HepG2 (cell line): ENCODE data around the gene C12orf60. TPM values are rescaled to one million over a fixed set of nuclear protein-coding genes. Genes with fewer than 3 reads are reported as not detected.

Experiments
- AGO2 ChIP-seq: fragments of 200-400 bp; formaldehyde crosslinking; optimal IDR thresholded peaks from 2 replicates; pipeline ENCODE3; 2017; ENCODE audit warnings: mild to moderate bottlenecking, low read depth, low read length, moderate library complexity
- ARID4A ChIP-seq: sonication (generic); formaldehyde crosslinking; IDR thresholded peaks from 2 replicates; pipeline ENCODE4 v1.5.0; 2020; ENCODE audit warnings: mild to moderate bottlenecking, missing genetic modification reagents, borderline replicate concordance
- BCL6 ChIP-seq: IDR thresholded peaks from 2 replicates; pipeline ENCODE4 v1.6.1; 2016; ENCODE audit warnings: missing genetic modification reagents, missing compliant biosample characterization
- IRF2 ChIP-seq: IDR thresholded peaks from 2 replicates; pipeline ENCODE4 v1.6.1; 2018; ENCODE audit warnings: missing genetic modification reagents, missing compliant biosample characterization
- MLX ChIP-seq: IDR thresholded peaks from 2 replicates; pipeline ENCODE4 v1.6.1; 2016
- POLR2G ChIP-seq: fragments of 200-400 bp; formaldehyde crosslinking; IDR thresholded peaks from 2 replicates; pipeline ENCODE4 v1.6.1; 2018; ENCODE audit warnings: mild to moderate bottlenecking, low read depth, low read length, moderate library complexity
- RARG ChIP-seq: sonication (generic); formaldehyde crosslinking; IDR thresholded peaks from 2 replicates; pipeline ENCODE4 v1.4.0; 2020; ENCODE audit warnings: low read depth, mild to moderate bottlenecking, missing genetic modification reagents
- TAF1 ChIP-seq: sonication (generic); formaldehyde crosslinking; IDR thresholded peaks from 2 replicates; pipeline ENCODE4 v1.4.0; 2020; ENCODE audit warnings: missing genetic modification reagents
- TRAFD1 ChIP-seq: sonication (generic); formaldehyde crosslinking; IDR thresholded peaks from 2 replicates; pipeline ENCODE4 v1.5.1; 2020; ENCODE audit warnings: missing genetic modification reagents, mild to moderate bottlenecking, borderline replicate concordance
- XRCC5 ChIP-seq: fragments of 200-400 bp; formaldehyde crosslinking; optimal IDR thresholded peaks from 2 replicates; pipeline ENCODE3; 2017; ENCODE audit warnings: mild to moderate bottlenecking, low read length
- ZNF205 ChIP-seq: IDR thresholded peaks from 2 replicates; pipeline ENCODE4 v1.6.1; 2018; ENCODE audit warnings: missing biosample characterization, missing genetic modification reagents
- ZNF317 ChIP-seq: sonication (generic); formaldehyde crosslinking; IDR thresholded peaks from 2 replicates; pipeline ENCODE4 v1.5.0; 2020; ENCODE audit warnings: mild to moderate bottlenecking, missing genetic modification reagents
- ZNF431 ChIP-seq: sonication (generic); formaldehyde crosslinking; IDR thresholded peaks from 2 replicates; pipeline ENCODE4 v1.9.0; 2022; ENCODE audit warnings: missing genetic modification reagents, low read depth, mild to moderate bottlenecking, borderline replicate concordance
- ZSCAN22 ChIP-seq: sonication (generic); formaldehyde crosslinking; IDR thresholded peaks from 2 replicates; pipeline ENCODE4 v1.4.0; 2020; ENCODE audit warnings: mild to moderate bottlenecking, missing genetic modification reagents
- polyA plus RNA-seq, 8 experiments: library from polyadenylated mRNA; depleted of rRNA in 3 of 8; stranded (reverse) in 7 of 8; unstranded in 1 of 8; fragments of >200 nt; fragmentation: Illumina TruSeq in 4 of 8; extraction: Trizol in 4 of 8; gene quantifications; 2 replicates each; pipeline versions ENCODE4 v1.2.1 to v1.2.3, GENCODE V29; 2011 to 2016; ENCODE audit warnings: low read depth in 4 of 8, missing spikeins in 1 of 8, mixed read lengths in 1 of 8; ENCODE audit not compliant: insufficient read depth in 1 of 8
- total RNA-seq, 5 experiments: library from RNA; depleted of rRNA; stranded (reverse); fragments of >200 nt; fragmentation: Illumina TruSeq; extraction: Trizol; gene quantifications; 2 replicates each; pipeline ENCODE4 v1.2.3, GENCODE V29; 2016; ENCODE audit warnings: low read depth in 1 of 5
- TF ChIP-seq, protein P1 (sequence below): sonication (generic); formaldehyde crosslinking; IDR thresholded peaks from 2 replicates; pipeline ENCODE4 v1.4.0; 2020; ENCODE audit warnings: missing genetic modification reagents, mild to moderate bottlenecking, borderline replicate concordance
- TF ChIP-seq, protein P2 (sequence below): sonication (generic); formaldehyde crosslinking; IDR thresholded peaks from 2 replicates; pipeline ENCODE4 v1.4.0; 2020; ENCODE audit warnings: missing genetic modification reagents
- TF ChIP-seq, protein P3 (sequence below): sonication (generic); formaldehyde crosslinking; IDR thresholded peaks from 2 replicates; pipeline ENCODE4 v1.5.0; 2020; ENCODE audit warnings: mild to moderate bottlenecking, missing genetic modification reagents, moderate library complexity

C12orf60 gene
- total and polyA plus RNA-seq, 2 of the 13 experiments (the other 11 are each of a cell fraction or from before 2014, with no cell fraction given) = 0.55 to 1.4 TPM

GRCh38 chr12:14841761-14842160 lies 38.3 kb downstream of the C12orf60 start (continued):
- TF ChIP-seq ZNF317 (CRISPR knock-in tag) (peak; percentile 41; the same call in 1 of the 2 replicates), AGO2 (no peak), XRCC5 (peak; percentile 28), BCL6 (CRISPR knock-in tag) (0 out of 2 replicates have a peak, but pooled peaks have one; percentile 20), TRAFD1 (CRISPR knock-in tag) (no peak), TAF1 (CRISPR knock-in tag) (peak; percentile 63; the same call in 1 of the 2 replicates), ARID4A (CRISPR knock-in tag) (peak; percentile 55; the same call in 1 of the 2 replicates), ZNF205 (peak; percentile 43; the same call in 1 of the 2 replicates), ZSCAN22 (CRISPR knock-in tag) (no peak), ZNF431 (no peak), RARG (CRISPR knock-in tag) (no peak), MLX (CRISPR knock-in tag) (0 out of 2 replicates have a peak, but pooled peaks have one; percentile 18), IRF2 (CRISPR knock-in tag) (0 out of 2 replicates have a peak, but pooled peaks have one; percentile 13), POLR2G (peak; percentile 60)
- TF ChIP-seq, protein P1, sequence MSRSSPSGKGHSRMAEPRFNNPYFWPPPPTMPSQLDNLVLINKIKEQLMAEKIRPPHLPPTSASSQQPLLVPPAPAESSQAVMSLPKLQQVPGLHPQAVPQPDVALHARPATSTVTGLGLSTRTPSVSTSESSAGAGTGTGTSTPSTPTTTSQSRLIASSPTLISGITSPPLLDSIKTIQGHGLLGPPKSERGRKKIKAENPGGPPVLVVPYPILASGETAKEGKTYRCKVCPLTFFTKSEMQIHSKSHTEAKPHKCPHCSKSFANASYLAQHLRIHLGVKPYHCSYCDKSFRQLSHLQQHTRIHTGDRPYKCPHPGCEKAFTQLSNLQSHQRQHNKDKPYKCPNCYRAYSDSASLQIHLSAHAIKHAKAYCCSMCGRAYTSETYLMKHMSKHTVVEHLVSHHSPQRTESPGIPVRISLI (CRISPR knock-in tag) = 0 out of 2 replicates have a peak, but pooled peaks have one; percentile 17
- TF ChIP-seq, protein P2, sequence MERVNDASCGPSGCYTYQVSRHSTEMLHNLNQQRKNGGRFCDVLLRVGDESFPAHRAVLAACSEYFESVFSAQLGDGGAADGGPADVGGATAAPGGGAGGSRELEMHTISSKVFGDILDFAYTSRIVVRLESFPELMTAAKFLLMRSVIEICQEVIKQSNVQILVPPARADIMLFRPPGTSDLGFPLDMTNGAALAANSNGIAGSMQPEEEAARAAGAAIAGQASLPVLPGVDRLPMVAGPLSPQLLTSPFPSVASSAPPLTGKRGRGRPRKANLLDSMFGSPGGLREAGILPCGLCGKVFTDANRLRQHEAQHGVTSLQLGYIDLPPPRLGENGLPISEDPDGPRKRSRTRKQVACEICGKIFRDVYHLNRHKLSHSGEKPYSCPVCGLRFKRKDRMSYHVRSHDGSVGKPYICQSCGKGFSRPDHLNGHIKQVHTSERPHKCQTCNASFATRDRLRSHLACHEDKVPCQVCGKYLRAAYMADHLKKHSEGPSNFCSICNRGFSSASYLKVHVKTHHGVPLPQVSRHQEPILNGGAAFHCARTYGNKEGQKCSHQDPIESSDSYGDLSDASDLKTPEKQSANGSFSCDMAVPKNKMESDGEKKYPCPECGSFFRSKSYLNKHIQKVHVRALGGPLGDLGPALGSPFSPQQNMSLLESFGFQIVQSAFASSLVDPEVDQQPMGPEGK = peak; percentile 64
- TF ChIP-seq, protein P3, sequence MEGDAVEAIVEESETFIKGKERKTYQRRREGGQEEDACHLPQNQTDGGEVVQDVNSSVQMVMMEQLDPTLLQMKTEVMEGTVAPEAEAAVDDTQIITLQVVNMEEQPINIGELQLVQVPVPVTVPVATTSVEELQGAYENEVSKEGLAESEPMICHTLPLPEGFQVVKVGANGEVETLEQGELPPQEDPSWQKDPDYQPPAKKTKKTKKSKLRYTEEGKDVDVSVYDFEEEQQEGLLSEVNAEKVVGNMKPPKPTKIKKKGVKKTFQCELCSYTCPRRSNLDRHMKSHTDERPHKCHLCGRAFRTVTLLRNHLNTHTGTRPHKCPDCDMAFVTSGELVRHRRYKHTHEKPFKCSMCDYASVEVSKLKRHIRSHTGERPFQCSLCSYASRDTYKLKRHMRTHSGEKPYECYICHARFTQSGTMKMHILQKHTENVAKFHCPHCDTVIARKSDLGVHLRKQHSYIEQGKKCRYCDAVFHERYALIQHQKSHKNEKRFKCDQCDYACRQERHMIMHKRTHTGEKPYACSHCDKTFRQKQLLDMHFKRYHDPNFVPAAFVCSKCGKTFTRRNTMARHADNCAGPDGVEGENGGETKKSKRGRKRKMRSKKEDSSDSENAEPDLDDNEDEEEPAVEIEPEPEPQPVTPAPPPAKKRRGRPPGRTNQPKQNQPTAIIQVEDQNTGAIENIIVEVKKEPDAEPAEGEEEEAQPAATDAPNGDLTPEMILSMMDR (CRISPR knock-in tag) = no peak
